HepG2 (cell line): Measurements from ENCODE around the gene ADCY10.

ENCODE experiments used
- FOXK2 ChIP-seq: fragments of 450-650 bp; IDR thresholded peaks from 2 replicates; pipeline ENCODE4 v1.6.1; 2016
- KLF12 ChIP-seq: sonication (generic); formaldehyde crosslinking; IDR thresholded peaks from 2 replicates; pipeline ENCODE4 v1.4.0; 2020; ENCODE audit warnings: missing genetic modification reagents, borderline replicate concordance
- MXI1 ChIP-seq: IDR thresholded peaks from 3 replicates; pipeline ENCODE4 v1.6.1; 2012; ENCODE audit warnings: low read depth, low read length, inconsistent platforms, borderline replicate concordance
- NFE2 ChIP-seq: sonication (generic); formaldehyde crosslinking; IDR thresholded peaks from 2 replicates; pipeline ENCODE4 v1.4.0; 2020; ENCODE audit warnings: missing genetic modification reagents
- TAF1 ChIP-seq: sonication (generic); formaldehyde crosslinking; IDR thresholded peaks from 2 replicates; pipeline ENCODE4 v1.4.0; 2020; ENCODE audit warnings: missing genetic modification reagents
- ZBTB7B ChIP-seq: sonication (generic); formaldehyde crosslinking; IDR thresholded peaks from 2 replicates; pipeline ENCODE4 v1.4.0; 2020; ENCODE audit warnings: missing genetic modification reagents
- ZMYM2 ChIP-seq: sonication (generic); formaldehyde crosslinking; IDR thresholded peaks from 2 replicates; pipeline ENCODE4 v1.8.0; 2022; ENCODE audit warnings: mild to moderate bottlenecking, missing genetic modification reagents
- ZNF160 ChIP-seq: sonication (generic); formaldehyde crosslinking; IDR thresholded peaks from 2 replicates; pipeline ENCODE4 v1.8.0; 2022; ENCODE audit warnings: mild to moderate bottlenecking, inconsistent platforms, missing genetic modification reagents
- ZNF703 ChIP-seq: sonication (generic); formaldehyde crosslinking; IDR thresholded peaks from 2 replicates; pipeline ENCODE4 v1.5.1; 2020; ENCODE audit warnings: missing genetic modification reagents, mild to moderate bottlenecking, moderate library complexity, borderline replicate concordance
- TF ChIP-seq, protein P1 (sequence below): sonication (generic); formaldehyde crosslinking; IDR thresholded peaks from 2 replicates; pipeline ENCODE4 v1.4.0; 2020; ENCODE audit warnings: missing genetic modification reagents
- TF ChIP-seq, protein P2 (sequence below): sonication (generic); formaldehyde crosslinking; IDR thresholded peaks from 2 replicates; pipeline ENCODE4 v1.8.1; 2023; ENCODE audit warnings: missing genetic modification reagents, inconsistent platforms, borderline replicate concordance

DNA sequence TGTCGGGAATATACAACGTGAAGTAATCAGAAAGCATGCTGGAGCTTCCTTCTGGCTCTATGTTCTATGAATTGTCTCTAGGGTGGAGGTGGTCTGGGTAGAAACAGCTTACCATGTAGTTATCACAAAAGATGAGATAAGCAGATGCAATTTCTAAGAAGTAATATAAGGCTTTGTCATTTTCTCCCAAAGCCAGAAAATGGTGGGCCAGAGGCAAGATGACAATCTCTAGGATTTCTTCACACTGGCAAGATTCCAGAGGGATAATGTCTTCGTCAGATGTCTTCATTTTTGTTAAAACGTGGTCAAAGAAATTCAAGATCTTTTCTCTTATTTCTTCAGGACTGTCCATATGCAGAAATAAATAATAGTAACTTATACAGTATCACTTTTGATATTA is 77.7 kb downstream of the ADCY10 start:
- TF ChIP-seq ZNF160 (no peak), FOXK2 (no peak), ZNF703 (CRISPR knock-in tag) (no peak), NFE2 (CRISPR knock-in tag) (no peak), ZBTB7B (CRISPR knock-in tag) (no peak), KLF12 (CRISPR knock-in tag) (no peak), MXI1 (no peak), ZMYM2 (CRISPR knock-in tag) (no peak), TAF1 (CRISPR knock-in tag) (no peak)
- TF ChIP-seq, protein P1, sequence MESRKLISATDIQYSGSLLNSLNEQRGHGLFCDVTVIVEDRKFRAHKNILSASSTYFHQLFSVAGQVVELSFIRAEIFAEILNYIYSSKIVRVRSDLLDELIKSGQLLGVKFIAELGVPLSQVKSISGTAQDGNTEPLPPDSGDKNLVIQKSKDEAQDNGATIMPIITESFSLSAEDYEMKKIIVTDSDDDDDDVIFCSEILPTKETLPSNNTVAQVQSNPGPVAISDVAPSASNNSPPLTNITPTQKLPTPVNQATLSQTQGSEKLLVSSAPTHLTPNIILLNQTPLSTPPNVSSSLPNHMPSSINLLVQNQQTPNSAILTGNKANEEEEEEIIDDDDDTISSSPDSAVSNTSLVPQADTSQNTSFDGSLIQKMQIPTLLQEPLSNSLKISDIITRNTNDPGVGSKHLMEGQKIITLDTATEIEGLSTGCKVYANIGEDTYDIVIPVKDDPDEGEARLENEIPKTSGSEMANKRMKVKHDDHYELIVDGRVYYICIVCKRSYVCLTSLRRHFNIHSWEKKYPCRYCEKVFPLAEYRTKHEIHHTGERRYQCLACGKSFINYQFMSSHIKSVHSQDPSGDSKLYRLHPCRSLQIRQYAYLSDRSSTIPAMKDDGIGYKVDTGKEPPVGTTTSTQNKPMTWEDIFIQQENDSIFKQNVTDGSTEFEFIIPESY (CRISPR knock-in tag): no peak
- TF ChIP-seq, protein P2, sequence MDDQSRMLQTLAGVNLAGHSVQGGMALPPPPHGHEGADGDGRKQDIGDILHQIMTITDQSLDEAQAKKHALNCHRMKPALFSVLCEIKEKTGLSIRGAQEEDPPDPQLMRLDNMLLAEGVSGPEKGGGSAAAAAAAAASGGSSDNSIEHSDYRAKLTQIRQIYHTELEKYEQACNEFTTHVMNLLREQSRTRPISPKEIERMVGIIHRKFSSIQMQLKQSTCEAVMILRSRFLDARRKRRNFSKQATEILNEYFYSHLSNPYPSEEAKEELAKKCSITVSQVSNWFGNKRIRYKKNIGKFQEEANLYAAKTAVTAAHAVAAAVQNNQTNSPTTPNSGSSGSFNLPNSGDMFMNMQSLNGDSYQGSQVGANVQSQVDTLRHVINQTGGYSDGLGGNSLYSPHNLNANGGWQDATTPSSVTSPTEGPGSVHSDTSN (CRISPR knock-in tag): no peak
